GM13977 (cell line): Measurements from ENCODE around the gene MAN1B1.

Experiments used
- DNase-seq: peaks from one replicate; pipeline ENCODE4 v3.0.0; 2012; ENCODE audit warnings: low spot score
- CTCF ChIP-seq: IDR thresholded peaks from 2 replicates; pipeline ENCODE4 v1.5.1; 2012; ENCODE audit warnings: mild to moderate bottlenecking, control low read depth; ENCODE audit not compliant: insufficient read depth; ENCODE audit errors: extremely low read depth, missing control alignments
- in situ Hi-C: fragments of 300-500 bp; cut with MboI; formaldehyde crosslinking; loops from one replicate; pipeline ENCODE4 v1.12.0; 2022; ENCODE audit warnings: low sequenced_read_pairs, low pct_unique_long_range_greater_than_20kb, mixed read lengths, inconsistent platforms; ENCODE audit not compliant: unreplicated experiment

Gene MAN1B1

DNA sequence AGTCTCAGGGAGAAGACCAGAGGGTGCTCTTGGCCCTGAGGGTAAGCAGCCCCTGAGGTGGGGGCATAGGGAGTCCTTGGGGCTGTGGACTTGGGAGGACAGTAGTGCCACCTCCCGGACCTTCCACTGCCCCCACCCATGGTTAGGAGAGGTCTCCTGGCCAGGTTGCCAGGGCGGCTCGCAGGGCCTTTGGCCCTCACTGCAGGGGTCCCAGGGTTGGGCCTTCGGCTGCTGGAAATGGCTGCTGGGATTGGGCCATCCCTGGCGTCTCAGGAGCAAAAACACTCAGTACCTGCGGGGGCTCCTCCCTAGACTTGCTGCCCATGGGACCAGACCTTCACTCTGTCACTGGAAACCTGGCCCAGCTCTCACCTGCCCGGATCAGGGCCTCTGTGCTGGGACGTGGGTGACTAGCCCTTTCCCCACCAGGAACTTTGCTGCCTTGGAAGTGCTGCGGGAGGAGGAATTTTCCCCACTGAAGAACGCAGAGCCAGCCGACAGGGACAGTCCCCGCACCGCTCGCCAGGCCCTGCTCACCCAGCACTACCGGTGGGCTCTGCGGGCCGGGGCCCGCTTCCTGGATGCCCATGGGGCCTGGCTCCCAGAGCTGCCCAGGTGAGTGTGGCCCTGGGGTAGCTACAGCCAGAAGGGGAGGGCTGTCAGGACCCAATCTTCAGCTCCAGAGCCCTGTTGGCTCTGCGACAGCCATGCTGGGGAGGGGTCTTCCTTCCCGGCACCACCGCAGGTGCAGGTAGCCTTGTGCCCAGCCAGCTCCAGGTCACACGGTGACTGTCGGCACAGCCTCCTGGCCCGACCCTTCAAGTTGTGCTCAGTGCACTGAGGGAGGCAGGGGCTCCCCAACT lies 6.3 kb upstream of the MAN1B1 start:
- TF ChIP-seq CTCF = no peak
- DNase-seq = no peak
- in situ Hi-C loops = no loop called here

DNA sequence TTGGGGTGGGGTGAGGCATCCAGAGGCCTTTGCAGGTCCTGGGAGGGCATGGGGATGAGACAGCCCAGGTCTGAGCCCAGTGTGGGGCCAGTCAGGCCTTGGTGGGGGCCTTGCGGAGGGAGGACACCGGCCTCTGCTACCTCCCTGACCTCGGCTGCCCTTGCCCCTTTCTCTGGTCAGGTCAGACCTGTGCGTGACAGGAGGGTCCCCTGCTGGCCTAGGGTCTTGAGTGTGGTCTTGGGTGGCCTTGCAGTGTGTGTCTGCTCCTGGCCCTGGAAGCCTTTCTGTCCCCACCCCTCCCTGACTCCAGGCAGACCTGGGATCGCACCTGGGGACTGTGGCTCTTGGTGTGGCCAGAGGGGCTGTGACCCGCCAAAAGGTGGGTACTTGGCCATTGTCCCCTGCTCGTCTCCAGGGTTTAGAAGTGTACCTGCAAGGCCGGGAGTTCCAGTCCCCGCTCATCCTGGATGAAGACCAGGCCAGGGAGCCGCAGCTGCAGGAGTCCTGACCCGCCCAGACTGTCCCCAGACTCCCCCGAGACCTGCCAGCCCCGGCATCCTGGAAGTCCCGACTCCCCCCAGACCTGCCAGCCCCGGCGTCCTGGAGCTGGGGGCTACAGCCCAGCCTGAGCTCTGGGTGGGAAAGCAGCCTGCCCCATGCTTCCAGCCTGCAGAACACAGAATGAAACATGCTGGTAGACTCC lies 4.4 kb upstream of the MAN1B1 start:
- no peak for DNase-seq
- TF ChIP-seq CTCF = no peak
- in situ Hi-C loops = no loop called here

DNA sequence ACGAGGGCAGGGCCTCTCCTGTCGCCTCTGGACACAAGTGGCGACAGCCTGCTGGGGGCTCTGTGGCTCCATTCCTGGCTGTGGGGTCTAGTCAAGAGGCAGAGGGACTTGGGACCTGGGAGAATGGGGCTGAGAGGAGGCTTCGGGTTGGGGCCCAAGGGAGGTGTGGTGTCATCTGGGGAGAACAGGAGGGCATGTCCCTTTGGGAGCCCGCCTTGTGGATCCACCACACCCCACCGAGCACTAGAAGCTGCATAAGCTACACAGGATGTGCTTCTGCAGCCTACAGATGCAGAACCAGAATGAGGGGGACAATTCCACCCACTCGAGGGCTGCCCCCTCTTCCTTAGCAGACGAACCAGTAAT lies 3.9 kb upstream of the MAN1B1 start:
- DNase-seq = no peak
- TF ChIP-seq CTCF = no peak
- in situ Hi-C loops = no loop called here

- TF ChIP-seq CTCF = no peak
- no peak for DNase-seq
- in situ Hi-C loops = no loop called here
Measured at GRCh38 chr9:137083394-137084004, 3.3 kb upstream of the MAN1B1 start.

GRCh38 chr9:137084526-137084925 lies 2.3 kb upstream of the MAN1B1 start:
- in situ Hi-C loops = no loop called here
- no peak for TF ChIP-seq CTCF
- DNase-seq = no peak

GRCh38 chr9:137085920-137086530 lies 760 bp upstream of the MAN1B1 start:
- TF ChIP-seq CTCF = no peak
- no peak for DNase-seq
- in situ Hi-C loops = no loop called here
